ENCODE results near the gene SLC24A5. TPM values are rescaled to one million over a fixed set of nuclear protein-coding genes. Genes with fewer than 3 reads are reported as not detected.

The SLC24A5 gene
- total and polyA plus RNA-seq, 7 donors, result 0.36 TPM; not detected in 6

- intact Hi-C loops (cut with DNase I), result no loop called here
- no peaks in the 10 kb centered on the region for H3K4me1 ChIP-seq
- DNase-seq, result no peak
- no peaks in the 10 kb centered on the region for H3K36me3 ChIP-seq
- no peaks in the 10 kb centered on the region for H3K9me3 ChIP-seq
- no peak overlapping the region for H3K4me3 ChIP-seq
- H3K27me3 ChIP-seq, result no peaks in the 10 kb centered on the region
- WGBS, 2 donors, result 45 to 46% methylated on average over 2 of the region's 2 CpGs
- H3K27ac ChIP-seq, result no peak overlapping the region
- TF ChIP-seq, protein P1, sequence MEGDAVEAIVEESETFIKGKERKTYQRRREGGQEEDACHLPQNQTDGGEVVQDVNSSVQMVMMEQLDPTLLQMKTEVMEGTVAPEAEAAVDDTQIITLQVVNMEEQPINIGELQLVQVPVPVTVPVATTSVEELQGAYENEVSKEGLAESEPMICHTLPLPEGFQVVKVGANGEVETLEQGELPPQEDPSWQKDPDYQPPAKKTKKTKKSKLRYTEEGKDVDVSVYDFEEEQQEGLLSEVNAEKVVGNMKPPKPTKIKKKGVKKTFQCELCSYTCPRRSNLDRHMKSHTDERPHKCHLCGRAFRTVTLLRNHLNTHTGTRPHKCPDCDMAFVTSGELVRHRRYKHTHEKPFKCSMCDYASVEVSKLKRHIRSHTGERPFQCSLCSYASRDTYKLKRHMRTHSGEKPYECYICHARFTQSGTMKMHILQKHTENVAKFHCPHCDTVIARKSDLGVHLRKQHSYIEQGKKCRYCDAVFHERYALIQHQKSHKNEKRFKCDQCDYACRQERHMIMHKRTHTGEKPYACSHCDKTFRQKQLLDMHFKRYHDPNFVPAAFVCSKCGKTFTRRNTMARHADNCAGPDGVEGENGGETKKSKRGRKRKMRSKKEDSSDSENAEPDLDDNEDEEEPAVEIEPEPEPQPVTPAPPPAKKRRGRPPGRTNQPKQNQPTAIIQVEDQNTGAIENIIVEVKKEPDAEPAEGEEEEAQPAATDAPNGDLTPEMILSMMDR (IDR thresholded peaks at IDR 0.05), result no peak
- TF ChIP-seq EP300 (IDR thresholded peaks at IDR 0.05), result no peak
- no peak for TF ChIP-seq POLR2AphosphoS5 (IDR thresholded peaks at IDR 0.05)
- no peak for TF ChIP-seq POLR2A (IDR thresholded peaks at IDR 0.05)
Observed at GRCh38 chr15:48105936-48106335, 14.9 kb upstream of the SLC24A5 start.

DNA sequence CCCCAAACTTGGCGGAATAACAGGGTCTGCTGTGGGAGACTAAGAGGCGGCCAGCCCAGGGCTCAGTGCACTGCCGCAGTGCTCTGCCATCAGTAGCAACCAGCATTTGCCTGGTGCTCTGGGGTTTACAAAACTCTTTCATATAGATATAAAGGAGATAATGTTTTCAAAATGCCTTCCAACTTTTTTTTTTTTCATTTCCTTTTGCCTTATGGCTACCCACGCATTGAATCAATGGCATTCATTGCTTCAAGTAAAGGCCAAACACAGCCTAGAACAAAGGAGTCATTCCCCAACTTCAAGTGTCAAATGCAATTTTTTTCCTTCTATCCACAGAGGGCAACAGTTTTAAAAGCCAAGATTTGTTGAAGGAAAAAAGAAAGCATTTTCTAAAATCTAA is 11.6 kb upstream of the SLC24A5 start:
- no peaks in the 10 kb centered on the region for H3K9me3 ChIP-seq
- H3K27ac ChIP-seq, result no peak overlapping the region
- no peaks in the 10 kb centered on the region for H3K4me1 ChIP-seq
- intact Hi-C loops (cut with DNase I), result no loop called here
- no peak overlapping the region for H3K4me3 ChIP-seq
- WGBS, 2 donors, result 94% methylated on average over 4 of the region's 4 CpGs
- TF ChIP-seq, protein P1 (IDR thresholded peaks at IDR 0.05), result no peak
- TF ChIP-seq POLR2A (IDR thresholded peaks at IDR 0.05) (no peak), POLR2AphosphoS5 (IDR thresholded peaks at IDR 0.05) (no peak), EP300 (IDR thresholded peaks at IDR 0.05) (no peak)
- no peak for DNase-seq
- no peaks in the 10 kb centered on the region for H3K36me3 ChIP-seq
- no peaks in the 10 kb centered on the region for H3K27me3 ChIP-seq

GRCh38 chr15:48109856-48110531 is 10.8 kb upstream of the SLC24A5 start:
- intact Hi-C loops (cut with DNase I), result no loop called here
- no peak overlapping the region for H3K27ac ChIP-seq
- 73 to 86% methylated on average over 5 of the region's 5 CpGs for WGBS, 2 donors
- TF ChIP-seq POLR2A (IDR thresholded peaks at IDR 0.05) (no peak), EP300 (IDR thresholded peaks at IDR 0.05) (no peak), POLR2AphosphoS5 (IDR thresholded peaks at IDR 0.05) (no peak)
- TF ChIP-seq, protein P1 (IDR thresholded peaks at IDR 0.05), result no peak
- H3K4me1 ChIP-seq, result no peaks in the 10 kb centered on the region
- no peaks in the 10 kb centered on the region for H3K9me3 ChIP-seq
- no peak for DNase-seq
- no peak overlapping the region for H3K4me3 ChIP-seq
- no peaks in the 10 kb centered on the region for H3K36me3 ChIP-seq
- H3K27me3 ChIP-seq, result no peaks in the 10 kb centered on the region

- Histone ChIP-seq H3K4me3 (no peak overlapping the region), H3K27me3 (no peaks in the 10 kb centered on the region), H3K36me3 (no peaks in the 10 kb centered on the region), H3K9me3 (no peaks in the 10 kb centered on the region), H3K27ac (no peak overlapping the region), H3K4me1 (no peaks in the 10 kb centered on the region)
- no peak for DNase-seq
- intact Hi-C loops (cut with DNase I), result no loop called here
- TF ChIP-seq, protein P1 (IDR thresholded peaks at IDR 0.05), result peak in 1 of 4 experiments; percentile 27
- TF ChIP-seq POLR2AphosphoS5 (IDR thresholded peaks at IDR 0.05), result no peak
- 39 to 45% methylated on average over 6 of the region's 6 CpGs for WGBS, 2 donors
Observed at GRCh38 chr15:48112242-48112641, 8.5 kb upstream of the SLC24A5 start.

- Histone ChIP-seq H3K9me3 (no peaks in the 10 kb centered on the region), H3K27ac (no peak overlapping the region), H3K4me1 (no peaks in the 10 kb centered on the region), H3K27me3 (no peaks in the 10 kb centered on the region), H3K4me3 (no peak overlapping the region), H3K36me3 (no peaks in the 10 kb centered on the region)
- intact Hi-C loops (cut with DNase I), result no loop called here
- TF ChIP-seq POLR2AphosphoS5 (IDR thresholded peaks at IDR 0.05) (no peak), EP300 (IDR thresholded peaks at IDR 0.05) (no peak), POLR2A (IDR thresholded peaks at IDR 0.05) (no peak)
- TF ChIP-seq, protein P1 (IDR thresholded peaks at IDR 0.05), result no peak
- DNase-seq, result no peak
- 49 to 74% methylated on average over 5 of the region's 5 CpGs for WGBS, 2 donors
Observed at GRCh38 chr15:48119277-48119676, 1.5 kb upstream of the SLC24A5 start.

All from sigmoid colon (tissue), 7 donors.